Stomach (tissue), 4 donors: ENCODE results near the gene TIGD6.

ENCODE experiments used
- CTCF ChIP-seq, 7 experiments: fragments of 450-650 bp in 4 of 7; fragments of 200-600 bp in 3 of 7; sonication (generic) in 3 of 7; IDR thresholded peaks; one replicate each; pipeline ENCODE4 v1.5.1; 2016 to 2019; ENCODE audit warnings: antibody characterized with exemption in 7 of 7, control low read depth in 2 of 7, mild to moderate bottlenecking in 1 of 7
- EP300 ChIP-seq: sonication (generic); formaldehyde crosslinking; IDR thresholded peaks from one replicate; pipeline ENCODE4 v1.6.1; 2017; ENCODE audit warnings: antibody characterized with exemption
- POLR2A ChIP-seq, 4 donors: fragments of 450-650 bp; IDR thresholded peaks; one replicate each; pipeline ENCODE4 v1.6.1; 2016; ENCODE audit warnings: antibody characterized with exemption in 4 of 4, control low read depth in 2 of 4, mild to moderate bottlenecking in 1 of 4, moderate library complexity in 1 of 4
- POLR2AphosphoS5 ChIP-seq, 3 donors: sonication (generic); formaldehyde crosslinking; IDR thresholded peaks; one replicate each; pipeline ENCODE4 v1.6.1; 2016; ENCODE audit warnings: antibody characterized with exemption in 3 of 3

- TF ChIP-seq CTCF (IDR thresholded peaks at IDR 0.05) (no peak), POLR2A (IDR thresholded peaks at IDR 0.05) (no peak), POLR2AphosphoS5 (IDR thresholded peaks at IDR 0.05) (no peak), EP300 (no peak)
These were observed 12.3 kb downstream of the TIGD6 start for GRCh38 chr5:149988126-149988525.
